Jurkat, Clone E6-1 (cell line): ENCODE results near the gene NR1H3.
"Not testable (repeated sequence)": the region's sequence is repeated elsewhere in the genome, so short reads cannot be mapped to it uniquely, and the experiment has no call there.

Source experiments
- DNase-seq: peaks from one replicate; pipeline ENCODE4 v3.0.0-alpha.2; 2011; ENCODE audit warnings: low read depth, low spot score
- H3K4me3 ChIP-seq: 2 replicates; pipeline ENCODE4 v1.5.1; 2011; ENCODE audit warnings: mild to moderate bottlenecking, low read length, control low read depth, moderate library complexity

NR1H3 gene

DNA sequence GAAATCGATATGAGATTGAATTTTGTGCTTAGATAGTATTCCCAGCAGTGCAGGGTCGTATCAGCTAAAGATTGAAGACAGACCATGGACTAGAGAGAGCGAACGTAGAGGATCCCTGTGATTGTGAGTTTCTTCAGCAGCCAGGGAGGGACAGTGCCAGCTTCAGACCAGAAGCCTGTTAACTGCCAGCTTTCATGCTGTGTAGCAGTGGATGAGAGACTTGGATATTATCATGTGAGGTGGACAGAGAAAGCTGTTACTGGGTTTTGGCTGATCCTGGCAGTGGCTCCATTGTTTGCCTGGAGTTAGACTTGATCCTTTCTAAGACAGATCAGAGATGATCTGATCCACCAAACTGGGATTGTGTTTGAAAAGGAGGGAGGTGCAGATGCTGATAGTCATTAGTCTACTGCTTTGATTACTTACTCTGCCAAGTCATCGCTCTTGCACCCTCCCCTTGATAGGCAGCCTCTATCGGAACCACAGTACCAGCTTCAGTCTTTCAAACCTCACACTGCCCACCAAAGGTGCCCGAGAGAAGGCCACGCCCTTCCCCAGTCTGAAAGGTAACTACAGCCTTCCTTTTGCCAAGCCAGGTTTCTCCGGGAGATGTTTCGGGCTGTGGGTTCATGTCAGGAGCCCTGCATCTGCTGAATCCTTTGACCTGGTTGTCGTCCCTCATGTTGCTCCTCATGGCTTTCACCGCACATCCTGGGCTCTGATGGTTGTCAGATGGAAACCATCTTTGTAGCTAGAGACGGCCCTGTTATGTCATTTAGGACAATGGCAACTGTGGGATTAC, 28.4 kb downstream of the NR1H3 start:
- no peak overlapping the region for H3K4me3 ChIP-seq
- DNase-seq = no peak

GRCh38 chr11:47288066-47288465, 30.3 kb downstream of the NR1H3 start:
- DNase-seq = no peak
- H3K4me3 ChIP-seq = no peak overlapping the region

DNA sequence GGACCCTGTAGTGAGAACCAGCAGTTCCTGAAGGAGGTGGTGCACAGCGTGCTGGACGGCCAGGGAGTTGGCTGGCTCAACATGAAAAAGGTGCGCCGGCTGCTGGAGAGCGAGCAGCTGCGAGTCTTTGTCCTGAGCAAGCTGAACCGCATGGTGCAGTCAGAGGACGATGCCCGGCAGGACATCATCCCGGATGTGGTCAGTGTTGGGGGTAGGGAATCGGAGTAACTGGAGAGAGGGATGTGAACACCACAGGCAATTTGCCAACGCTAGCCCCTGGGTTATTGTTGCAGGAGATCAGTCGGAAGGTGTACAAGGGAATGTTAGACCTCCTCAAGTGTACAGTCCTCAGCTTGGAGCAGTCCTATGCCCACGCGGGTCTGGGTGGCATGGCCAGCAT, 32.1 kb downstream of the NR1H3 start:
- DNase-seq = no peak

GRCh38 chr11:47295385-47295784, 37.6 kb downstream of the NR1H3 start:
- no peak for DNase-seq
- H3K4me3 ChIP-seq = no peak overlapping the region

More for the DNA sequence above, 32.1 kb downstream of the NR1H3 start:
- no peak overlapping the region for H3K4me3 ChIP-seq

DNA sequence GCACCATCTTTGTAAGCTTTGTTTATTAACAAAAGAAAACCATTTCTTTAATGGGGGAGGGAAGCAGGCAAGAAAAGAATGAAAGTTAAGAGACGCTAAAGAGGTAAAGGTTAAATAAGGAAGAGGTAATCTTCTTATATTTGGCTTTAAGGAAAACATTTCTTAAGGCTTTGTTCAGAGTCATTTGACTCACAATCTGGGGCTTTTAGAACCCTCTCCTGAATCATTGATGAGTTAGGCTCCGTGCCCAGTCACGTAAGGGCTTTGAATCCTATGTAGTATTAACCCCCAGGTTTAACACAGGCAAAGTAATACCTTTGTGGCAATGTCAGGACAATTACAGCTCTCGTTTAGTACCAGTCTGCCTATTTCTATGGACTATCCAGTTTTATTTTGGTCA, 38.2 kb downstream of the NR1H3 start:
- DNase-seq = no peak
- no peak overlapping the region for H3K4me3 ChIP-seq

DNA sequence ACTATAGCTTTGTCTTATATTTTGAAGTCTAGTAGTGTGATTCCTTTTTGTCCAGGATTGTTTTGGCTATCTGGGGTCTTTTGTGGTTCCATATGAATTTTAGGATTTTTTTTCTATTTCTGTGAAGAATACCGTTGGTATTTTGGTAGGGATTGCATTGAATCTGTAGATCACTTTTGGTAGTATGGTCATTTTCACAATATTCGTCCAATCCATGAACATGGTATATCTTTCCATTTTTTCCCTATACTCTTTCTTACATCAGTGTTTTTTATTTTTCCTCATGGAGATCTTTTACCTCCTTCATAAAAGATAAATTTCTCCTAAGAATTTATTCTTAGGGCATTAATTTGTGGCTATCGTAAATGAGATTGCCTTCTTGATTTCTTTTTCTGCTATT, 41.3 kb downstream of the NR1H3 start:
- no peak overlapping the region for H3K4me3 ChIP-seq
- no peak for DNase-seq

- no peak for DNase-seq
- H3K4me3 ChIP-seq = no peak overlapping the region
Measured at GRCh38 chr11:47302853-47303252, 45.1 kb downstream of the NR1H3 start.

- no peak for DNase-seq
- H3K4me3 ChIP-seq = no peak overlapping the region
Measured at GRCh38 chr11:47305734-47306483, 48.1 kb downstream of the NR1H3 start.

DNA sequence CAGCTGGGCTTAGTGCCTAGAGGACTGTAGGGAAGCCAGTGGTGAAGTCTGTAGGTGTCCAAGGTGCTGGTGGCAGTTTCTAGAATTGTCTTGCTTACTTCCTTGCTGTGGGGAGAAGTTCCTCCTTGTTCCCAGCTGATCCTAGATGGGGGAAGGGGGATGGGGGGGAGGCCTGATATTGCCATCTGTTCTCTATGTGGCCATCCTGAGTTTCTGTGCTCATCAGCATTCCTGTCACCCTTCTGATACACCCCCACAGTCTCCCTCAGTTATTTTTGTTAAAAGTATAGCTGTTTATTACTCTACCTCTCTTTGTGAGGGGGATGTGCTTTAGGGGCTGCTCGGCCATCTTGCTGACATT, 48.7 kb downstream of the NR1H3 start:
- no peak for DNase-seq
- no peak overlapping the region for H3K4me3 ChIP-seq

- H3K4me3 ChIP-seq = no peak overlapping the region
- no peak for DNase-seq
Measured at GRCh38 chr11:47308050-47308823, 50.4 kb downstream of the NR1H3 start.

GRCh38 chr11:47314992-47315391, 57.2 kb downstream of the NR1H3 start:
- H3K4me3 ChIP-seq = no peak overlapping the region
- DNase-seq = no peak

DNA sequence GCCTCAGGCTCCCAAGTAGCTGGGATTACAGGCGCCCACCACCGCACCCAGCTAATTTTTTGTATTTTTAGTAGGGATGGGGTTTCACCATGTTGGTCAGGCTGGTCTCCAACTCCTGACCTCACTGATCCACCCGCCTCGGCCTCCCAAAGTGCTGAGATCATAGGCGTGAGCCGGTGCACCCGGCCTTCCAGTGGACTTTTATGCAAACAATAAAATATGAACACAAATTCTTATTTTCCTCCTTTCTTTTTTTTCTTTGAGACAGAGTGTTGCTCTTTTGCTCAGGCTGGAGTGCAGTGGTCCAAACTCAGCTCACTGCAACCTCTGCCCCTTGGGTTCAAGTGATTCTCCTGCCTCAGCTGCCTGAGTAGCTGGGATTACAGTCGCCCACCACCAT, 58.7 kb downstream of the NR1H3 start:
- H3K4me3 ChIP-seq, DNase-seq: not testable (repeated sequence)

DNA sequence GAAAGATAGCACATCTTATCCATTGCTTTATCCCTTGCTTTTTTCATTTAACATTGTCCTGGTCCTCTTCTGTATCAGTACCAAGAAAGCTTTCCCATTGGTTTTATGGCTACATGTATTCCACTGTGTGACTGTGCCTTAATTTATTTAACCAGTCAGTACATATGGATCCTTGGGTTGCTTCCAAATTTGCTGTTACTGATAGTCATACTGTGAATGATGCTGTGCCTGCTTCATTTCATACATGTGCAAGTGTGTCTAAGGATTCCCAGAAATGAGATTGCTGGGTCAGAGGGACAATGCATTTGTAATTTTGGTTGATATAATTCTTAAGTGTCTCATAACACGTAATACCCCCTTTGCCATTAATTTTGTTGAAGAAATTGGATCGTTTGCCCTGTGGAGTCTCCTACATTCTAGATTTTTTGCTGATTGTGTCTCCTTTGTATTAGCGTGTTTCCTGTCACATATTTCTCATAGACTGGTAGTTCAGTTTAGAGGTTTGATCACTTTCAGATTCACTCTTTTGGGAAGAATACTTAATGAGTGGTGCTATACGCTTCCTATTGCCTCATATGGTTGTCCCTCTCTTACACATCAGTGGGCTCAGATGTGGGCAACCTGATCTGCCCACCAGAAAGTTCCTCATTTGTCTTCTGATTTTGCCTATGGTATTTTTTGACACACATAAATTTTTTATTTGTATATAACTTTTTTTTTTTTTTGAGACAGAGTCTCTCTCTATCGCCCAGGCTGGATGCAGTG, 59.5 kb downstream of the NR1H3 start:
- no peak for DNase-seq
- H3K4me3 ChIP-seq = no peak overlapping the region

- no peak for DNase-seq
Measured at GRCh38 chr11:47318166-47318565, 60.4 kb downstream of the NR1H3 start.

More at GRCh38 chr11:47318166-47318565, 60.4 kb downstream of the NR1H3 start:
- no peak overlapping the region for H3K4me3 ChIP-seq
